HepG2 (cell line): ENCODE measurements around the gene NXN. TPM values are rescaled to one million over a fixed set of nuclear protein-coding genes. Genes with fewer than 3 reads are reported as not detected.

ENCODE experiments used
- CREB3 ChIP-seq: sonication (generic); formaldehyde crosslinking; IDR thresholded peaks from 2 replicates; pipeline ENCODE4 v1.5.0; 2020; ENCODE audit warnings: missing genetic modification reagents
- DMTF1 ChIP-seq: sonication (generic); formaldehyde crosslinking; IDR thresholded peaks from 2 replicates; pipeline ENCODE4 v1.4.0; 2020; ENCODE audit warnings: mild to moderate bottlenecking, missing genetic modification reagents
- FOXP1 ChIP-seq, 2 experiments: fragments of 450-650 bp in 1 of 2; IDR thresholded peaks; 2 replicates each; pipeline ENCODE4 v1.6.1; 2017 to 2018; ENCODE audit warnings: antibody characterized with exemption in 1 of 2
- GATAD1 ChIP-seq: IDR thresholded peaks from 2 replicates; pipeline ENCODE4 v1.6.1; 2016; ENCODE audit warnings: missing genetic modification reagents, missing compliant biosample characterization
- IKZF1 ChIP-seq: fragments of 450-650 bp; IDR thresholded peaks from 2 replicates; pipeline ENCODE4 v1.7.1; 2016
- KMT2A ChIP-seq: sonication (generic); formaldehyde crosslinking; IDR thresholded peaks from 2 replicates; pipeline ENCODE4 v1.4.0; 2020; ENCODE audit warnings: missing genetic modification reagents
- NR1H2 ChIP-seq: sonication (generic); formaldehyde crosslinking; IDR thresholded peaks from 2 replicates; pipeline ENCODE4 v1.8.1; 2022; ENCODE audit warnings: low read depth, missing genetic modification reagents, borderline replicate concordance
- PBX2 ChIP-seq: IDR thresholded peaks from 2 replicates; pipeline ENCODE4 v1.6.1; 2016; ENCODE audit warnings: control low read depth
- RAD51 ChIP-seq: fragments of 450-650 bp; IDR thresholded peaks from 2 replicates; pipeline ENCODE4 v1.6.1; 2016; ENCODE audit warnings: borderline replicate concordance
- SCMH1 ChIP-seq: sonication (generic); formaldehyde crosslinking; IDR thresholded peaks from 2 replicates; pipeline ENCODE4 v1.9.0; 2021; ENCODE audit warnings: missing genetic modification reagents, mild to moderate bottlenecking, borderline replicate concordance
- SOX5 ChIP-seq: IDR thresholded peaks from 2 replicates; pipeline ENCODE4 v1.6.1; 2016; ENCODE audit warnings: borderline replicate concordance
- TOPORS ChIP-seq: sonication (generic); formaldehyde crosslinking; IDR thresholded peaks from 2 replicates; pipeline ENCODE4 v1.8.0; 2023; ENCODE audit warnings: mild to moderate bottlenecking, missing genetic modification reagents
- YEATS4 ChIP-seq: sonication (generic); formaldehyde crosslinking; IDR thresholded peaks from 2 replicates; pipeline ENCODE4 v1.4.0; 2020; ENCODE audit warnings: missing genetic modification reagents, borderline replicate concordance
- ZNF180 ChIP-seq: sonication (generic); formaldehyde crosslinking; IDR thresholded peaks from 2 replicates; pipeline ENCODE4 v1.4.0; 2020; ENCODE audit warnings: low read depth, missing genetic modification reagents, borderline replicate concordance
- ZNF615 ChIP-seq: sonication (generic); formaldehyde crosslinking; IDR thresholded peaks from 2 replicates; pipeline ENCODE4 v1.5.0; 2020; ENCODE audit warnings: mild to moderate bottlenecking, missing genetic modification reagents, borderline replicate concordance
- ZNF674 ChIP-seq: sonication (generic); formaldehyde crosslinking; IDR thresholded peaks from 2 replicates; pipeline ENCODE4 v1.5.0; 2020; ENCODE audit warnings: low read depth, mild to moderate bottlenecking, missing genetic modification reagents
- ZNF777 ChIP-seq: sonication (generic); formaldehyde crosslinking; IDR thresholded peaks from 2 replicates; pipeline ENCODE4 v1.4.0; 2020; ENCODE audit warnings: missing genetic modification reagents
- polyA plus RNA-seq, 8 experiments: library from polyadenylated mRNA; depleted of rRNA in 3 of 8; stranded (reverse) in 7 of 8; unstranded in 1 of 8; fragments of >200 nt; fragmentation: Illumina TruSeq in 4 of 8; extraction: Trizol in 4 of 8; gene quantifications; 2 replicates each; pipeline versions ENCODE4 v1.2.1 to v1.2.3, GENCODE V29; 2011 to 2016; ENCODE audit warnings: low read depth in 4 of 8, missing spikeins in 1 of 8, mixed read lengths in 1 of 8; ENCODE audit not compliant: insufficient read depth in 1 of 8
- total RNA-seq, 5 experiments: library from RNA; depleted of rRNA; stranded (reverse); fragments of >200 nt; fragmentation: Illumina TruSeq; extraction: Trizol; gene quantifications; 2 replicates each; pipeline ENCODE4 v1.2.3, GENCODE V29; 2016; ENCODE audit warnings: low read depth in 1 of 5
- TF ChIP-seq, protein P1 (sequence below): sonication (generic); formaldehyde crosslinking; IDR thresholded peaks from 2 replicates; pipeline ENCODE4 v1.8.0; 2022; ENCODE audit warnings: mild to moderate bottlenecking, missing genetic modification reagents; ENCODE audit not compliant: insufficient replicate concordance
- TF ChIP-seq, protein P2 (sequence below): sonication (generic); formaldehyde crosslinking; IDR thresholded peaks from 2 replicates; pipeline ENCODE4 v1.4.0; 2020; ENCODE audit warnings: missing genetic modification reagents
- TF ChIP-seq, protein P3 (sequence below): IDR thresholded peaks from 2 replicates; pipeline ENCODE4 v1.6.1; 2018; ENCODE audit warnings: missing genetic modification reagents

Gene NXN
- total and polyA plus RNA-seq, 2 of the 13 experiments (the other 11 are each of a cell fraction or from before 2014, with no cell fraction given): 22.2 to 24.3 TPM

GRCh38 chr17:980406-981291 lies 1.1 kb upstream of the NXN start (continued):
- TF ChIP-seq, protein P1, sequence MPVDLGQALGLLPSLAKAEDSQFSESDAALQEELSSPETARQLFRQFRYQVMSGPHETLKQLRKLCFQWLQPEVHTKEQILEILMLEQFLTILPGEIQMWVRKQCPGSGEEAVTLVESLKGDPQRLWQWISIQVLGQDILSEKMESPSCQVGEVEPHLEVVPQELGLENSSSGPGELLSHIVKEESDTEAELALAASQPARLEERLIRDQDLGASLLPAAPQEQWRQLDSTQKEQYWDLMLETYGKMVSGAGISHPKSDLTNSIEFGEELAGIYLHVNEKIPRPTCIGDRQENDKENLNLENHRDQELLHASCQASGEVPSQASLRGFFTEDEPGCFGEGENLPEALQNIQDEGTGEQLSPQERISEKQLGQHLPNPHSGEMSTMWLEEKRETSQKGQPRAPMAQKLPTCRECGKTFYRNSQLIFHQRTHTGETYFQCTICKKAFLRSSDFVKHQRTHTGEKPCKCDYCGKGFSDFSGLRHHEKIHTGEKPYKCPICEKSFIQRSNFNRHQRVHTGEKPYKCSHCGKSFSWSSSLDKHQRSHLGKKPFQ (CRISPR knock-in tag): peak; percentile 47
- TF ChIP-seq IKZF1: no peak
- TF ChIP-seq TOPORS (CRISPR knock-in tag): no peak
- no peak for TF ChIP-seq KMT2A
- TF ChIP-seq YEATS4 (CRISPR knock-in tag): no peak
- TF ChIP-seq SCMH1: no peak
- TF ChIP-seq CREB3 (CRISPR knock-in tag): no peak
- no peak for TF ChIP-seq ZNF180 (CRISPR knock-in tag)
- TF ChIP-seq ZNF615 (CRISPR knock-in tag): no peak
- TF ChIP-seq ZNF777 (CRISPR knock-in tag): peak; percentile 25; the same call in 1 of the 2 replicates
- TF ChIP-seq RAD51: no peak
- TF ChIP-seq FOXP1 (IDR thresholded peaks at IDR 0.05): no peak
- TF ChIP-seq FOXP1 (CRISPR knock-in tag; IDR thresholded peaks at IDR 0.05): no peak
- TF ChIP-seq DMTF1 (CRISPR knock-in tag): no peak
- no peak for TF ChIP-seq NR1H2 (CRISPR knock-in tag)
- TF ChIP-seq ZNF674: no peak
- TF ChIP-seq SOX5 (CRISPR knock-in tag): 0 out of 2 replicates have a peak, but pooled peaks have one; percentile 34
- TF ChIP-seq PBX2 (CRISPR knock-in tag): no peak
- TF ChIP-seq, protein P2, sequence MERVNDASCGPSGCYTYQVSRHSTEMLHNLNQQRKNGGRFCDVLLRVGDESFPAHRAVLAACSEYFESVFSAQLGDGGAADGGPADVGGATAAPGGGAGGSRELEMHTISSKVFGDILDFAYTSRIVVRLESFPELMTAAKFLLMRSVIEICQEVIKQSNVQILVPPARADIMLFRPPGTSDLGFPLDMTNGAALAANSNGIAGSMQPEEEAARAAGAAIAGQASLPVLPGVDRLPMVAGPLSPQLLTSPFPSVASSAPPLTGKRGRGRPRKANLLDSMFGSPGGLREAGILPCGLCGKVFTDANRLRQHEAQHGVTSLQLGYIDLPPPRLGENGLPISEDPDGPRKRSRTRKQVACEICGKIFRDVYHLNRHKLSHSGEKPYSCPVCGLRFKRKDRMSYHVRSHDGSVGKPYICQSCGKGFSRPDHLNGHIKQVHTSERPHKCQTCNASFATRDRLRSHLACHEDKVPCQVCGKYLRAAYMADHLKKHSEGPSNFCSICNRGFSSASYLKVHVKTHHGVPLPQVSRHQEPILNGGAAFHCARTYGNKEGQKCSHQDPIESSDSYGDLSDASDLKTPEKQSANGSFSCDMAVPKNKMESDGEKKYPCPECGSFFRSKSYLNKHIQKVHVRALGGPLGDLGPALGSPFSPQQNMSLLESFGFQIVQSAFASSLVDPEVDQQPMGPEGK (CRISPR knock-in tag): 0 out of 2 replicates have a peak, but pooled peaks have one; percentile 16
- TF ChIP-seq, protein P3, sequence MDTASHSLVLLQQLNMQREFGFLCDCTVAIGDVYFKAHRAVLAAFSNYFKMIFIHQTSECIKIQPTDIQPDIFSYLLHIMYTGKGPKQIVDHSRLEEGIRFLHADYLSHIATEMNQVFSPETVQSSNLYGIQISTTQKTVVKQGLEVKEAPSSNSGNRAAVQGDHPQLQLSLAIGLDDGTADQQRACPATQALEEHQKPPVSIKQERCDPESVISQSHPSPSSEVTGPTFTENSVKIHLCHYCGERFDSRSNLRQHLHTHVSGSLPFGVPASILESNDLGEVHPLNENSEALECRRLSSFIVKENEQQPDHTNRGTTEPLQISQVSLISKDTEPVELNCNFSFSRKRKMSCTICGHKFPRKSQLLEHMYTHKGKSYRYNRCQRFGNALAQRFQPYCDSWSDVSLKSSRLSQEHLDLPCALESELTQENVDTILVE (CRISPR knock-in tag): no peak
- TF ChIP-seq GATAD1: peak; percentile 45; the same call in 1 of the 2 replicates
